ENCODE data around the gene EPS8L3.
"Not testable (repeated sequence)": the region's sequence is repeated elsewhere in the genome, so short reads cannot be mapped to it uniquely, and the experiment has no call there.

The EPS8L3 gene

GRCh38 chr1:109732390-109732881 lies 31.3 kb downstream of the EPS8L3 start:
- DNase-seq, result no peak

- DNase-seq, result no peak
Observed at GRCh38 chr1:109730666-109731065, 33.1 kb downstream of the EPS8L3 start.

GRCh38 chr1:109728870-109729269 lies 34.9 kb downstream of the EPS8L3 start:
- no peak for DNase-seq

DNA sequence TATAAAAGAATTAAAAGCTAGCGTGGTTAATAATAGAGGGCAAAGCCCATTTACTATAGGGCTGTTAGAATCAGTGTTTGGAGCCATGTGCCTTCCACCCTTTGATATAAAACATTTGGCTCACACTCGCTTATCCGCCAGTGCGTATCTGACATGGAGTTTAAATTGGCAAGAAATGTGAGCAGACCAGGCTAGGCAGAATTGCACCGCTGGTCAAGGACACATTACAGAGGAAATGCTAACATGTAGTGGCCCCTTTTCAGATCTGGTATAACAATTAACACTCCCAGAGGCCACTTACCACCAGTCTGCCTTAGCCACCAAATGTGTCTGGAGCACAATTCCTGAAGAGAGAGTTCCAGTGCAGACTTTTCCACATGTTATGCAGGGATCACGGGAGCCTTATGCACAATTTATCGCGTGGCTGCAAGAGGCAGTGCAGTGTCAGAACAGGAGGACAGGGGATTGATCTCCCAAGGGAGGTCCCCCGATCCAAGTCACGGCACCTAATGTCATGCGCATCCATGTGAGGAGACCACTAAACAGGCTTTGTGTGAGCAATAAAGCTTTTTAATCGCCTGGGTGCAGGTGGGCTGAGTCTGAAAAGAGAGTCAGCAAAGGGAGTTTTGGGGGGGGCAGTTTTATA lies 36.9 kb downstream of the EPS8L3 start:
- no peak for DNase-seq

- DNase-seq, result no peak
Observed at GRCh38 chr1:109726007-109726406, 37.7 kb downstream of the EPS8L3 start.

DNA sequence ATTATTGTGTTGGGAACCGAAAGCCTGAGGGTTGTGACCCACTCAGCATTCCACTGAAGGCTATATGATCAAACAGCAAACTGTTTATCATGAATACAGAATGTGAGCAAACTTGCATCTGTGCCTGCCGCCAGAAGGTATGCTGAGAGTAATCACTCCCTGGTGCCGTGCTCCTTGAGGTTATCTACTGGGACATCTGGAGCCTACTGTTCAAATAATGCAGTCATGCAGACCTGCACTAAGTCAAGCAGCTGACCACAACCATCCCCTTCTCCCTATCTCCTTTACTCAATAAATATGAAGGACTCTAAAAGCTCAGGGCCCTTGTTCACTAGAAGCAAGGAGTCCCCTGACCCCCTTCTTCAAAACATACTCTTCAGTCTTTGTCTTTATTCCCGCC lies 38.2 kb downstream of the EPS8L3 start:
- no peak for DNase-seq

GRCh38 chr1:109724933-109725332 lies 38.8 kb downstream of the EPS8L3 start:
- no peak for DNase-seq

- DNase-seq, result no peak
Observed at GRCh38 chr1:109722908-109723691, 40.6 kb downstream of the EPS8L3 start.

DNA sequence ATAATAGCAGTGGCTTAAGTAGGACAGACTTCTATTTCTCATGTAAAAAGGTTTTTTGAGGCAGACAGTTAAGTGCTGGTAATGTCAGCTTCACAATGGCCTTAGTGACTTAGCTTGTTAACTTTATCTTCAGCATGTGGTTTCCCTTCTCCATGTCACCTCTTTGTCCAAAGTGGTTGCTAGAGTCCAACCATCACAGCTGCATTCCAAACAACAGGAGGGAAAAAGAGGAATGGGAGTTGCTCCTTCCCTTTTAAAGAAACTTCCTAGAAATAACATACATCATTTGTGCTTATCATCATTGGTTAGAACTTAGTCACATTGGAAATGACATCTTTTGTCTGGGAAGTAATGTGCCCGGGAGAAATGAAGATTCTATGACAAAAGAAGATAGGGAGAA lies 41.8 kb downstream of the EPS8L3 start:
- no peak for DNase-seq

DNA sequence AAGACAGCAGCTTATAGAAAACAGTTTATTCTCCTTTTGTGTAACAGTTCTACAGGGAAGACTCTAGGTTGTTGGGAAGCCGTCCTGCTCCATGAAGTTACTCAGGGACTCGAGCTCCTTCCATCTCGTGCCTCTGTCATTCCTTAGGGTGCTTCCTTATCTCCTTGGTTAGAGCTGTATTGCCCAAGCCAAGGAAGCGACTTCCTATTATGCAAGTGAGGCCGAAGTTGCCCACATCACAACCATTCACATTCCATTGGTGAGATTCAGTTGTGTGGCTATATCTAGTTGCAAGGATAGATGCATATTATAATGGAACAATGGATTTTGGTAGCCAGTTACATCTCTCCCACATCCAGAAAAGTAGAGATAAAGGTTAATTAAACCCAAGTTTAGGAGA lies 42.7 kb downstream of the EPS8L3 start:
- DNase-seq, result no peak

DNA sequence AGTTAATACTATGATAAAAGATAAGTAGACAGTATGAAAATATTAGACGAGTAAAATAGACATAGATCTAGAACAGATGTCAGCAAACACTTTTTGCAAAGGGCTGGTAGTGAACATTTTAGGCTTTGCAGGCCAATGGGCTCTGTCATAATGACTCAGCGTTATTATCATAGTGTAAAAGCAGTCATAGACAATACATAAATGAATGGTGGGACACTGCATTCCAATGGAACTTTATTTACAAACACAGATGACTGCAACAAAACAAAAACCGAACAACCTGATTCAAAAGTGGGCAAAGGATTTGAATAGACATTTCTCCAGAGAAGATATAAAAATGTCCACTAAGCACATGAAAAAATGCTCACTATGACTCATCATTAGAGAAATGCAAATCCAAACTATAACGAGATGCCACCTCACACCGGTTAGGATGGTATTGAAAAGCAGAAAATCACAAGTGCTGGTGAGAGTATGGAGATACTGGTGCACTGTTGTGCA lies 44.3 kb downstream of the EPS8L3 start:
- DNase-seq, result no peak

- DNase-seq, result peak; percentile 7
Observed at GRCh38 chr1:109718495-109718894, 45.2 kb downstream of the EPS8L3 start.

DNA sequence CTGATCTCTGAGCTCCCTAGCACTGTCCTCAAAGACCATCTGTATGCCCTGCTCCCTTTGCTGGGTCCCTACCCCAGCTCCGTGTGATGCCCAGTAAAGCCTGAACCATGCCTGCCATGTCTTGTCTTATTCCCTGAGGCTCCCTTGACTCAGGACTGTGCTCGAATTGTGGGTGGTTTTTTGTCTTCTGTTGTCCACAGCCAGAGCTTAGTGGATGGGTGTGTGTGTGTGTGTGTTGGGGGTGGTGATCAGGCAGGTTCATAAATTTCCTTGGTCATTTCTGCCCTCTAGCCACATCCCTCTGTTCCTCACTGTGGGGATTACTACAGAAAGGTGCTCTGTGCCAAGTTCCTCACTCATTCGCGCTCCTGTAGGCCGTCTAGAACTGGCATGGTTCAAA lies 46.0 kb downstream of the EPS8L3 start:
- no peak for DNase-seq

GRCh38 chr1:109716570-109717090 lies 47.1 kb downstream of the EPS8L3 start:
- no peak for DNase-seq

DNA sequence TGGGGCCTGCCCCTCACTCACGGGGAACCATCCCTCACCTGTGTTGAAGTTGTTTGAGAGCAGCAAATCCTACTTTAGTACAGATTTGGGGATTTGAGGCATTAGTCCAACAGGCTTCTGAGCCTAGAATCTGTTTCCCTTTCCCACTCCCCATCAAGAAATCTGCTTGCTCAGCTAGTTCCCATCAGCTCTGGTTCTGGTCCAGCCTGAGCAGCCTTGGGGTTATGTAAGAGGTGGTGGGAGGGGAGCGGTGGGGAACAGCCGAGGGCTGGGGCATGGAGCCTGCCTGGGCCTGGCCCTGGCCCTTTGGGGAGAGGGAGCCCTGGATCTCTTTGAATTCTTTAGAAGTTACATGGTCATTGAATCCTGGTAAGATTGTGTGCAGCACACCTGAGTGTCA lies 47.6 kb downstream of the EPS8L3 start:
- no peak for DNase-seq

GRCh38 chr1:109714661-109715372 lies 48.9 kb downstream of the EPS8L3 start:
- no peak for DNase-seq

GRCh38 chr1:109713636-109714035 lies 50.1 kb downstream of the EPS8L3 start:
- no peak for DNase-seq

DNA sequence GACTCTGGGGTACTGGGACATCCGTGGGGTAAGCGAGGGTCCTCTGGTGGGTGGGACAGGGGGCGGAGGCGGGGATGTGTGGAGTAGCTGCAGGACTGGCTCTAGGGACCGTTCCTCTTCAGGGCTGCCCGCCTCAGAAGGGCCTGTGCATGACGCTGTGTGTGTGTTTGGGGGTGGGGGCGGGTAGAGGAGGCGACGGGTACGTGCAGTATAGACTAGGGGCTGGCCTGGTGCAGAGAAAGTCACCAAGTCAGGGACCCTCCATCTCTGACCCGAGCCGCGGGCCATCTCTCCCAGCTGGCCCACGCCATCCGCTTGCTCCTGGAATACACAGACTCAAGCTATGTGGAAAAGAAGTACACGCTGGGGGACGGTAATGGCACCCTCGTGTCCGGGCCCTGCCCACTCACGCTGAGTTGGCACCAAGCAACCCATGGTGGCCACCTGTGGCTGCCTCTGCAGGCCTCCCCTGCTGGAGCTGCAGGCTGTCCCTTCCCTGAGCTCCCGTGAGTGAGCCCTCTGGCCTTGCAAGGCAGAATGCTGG lies 51.3 kb downstream of the EPS8L3 start:
- no peak for DNase-seq

DNA sequence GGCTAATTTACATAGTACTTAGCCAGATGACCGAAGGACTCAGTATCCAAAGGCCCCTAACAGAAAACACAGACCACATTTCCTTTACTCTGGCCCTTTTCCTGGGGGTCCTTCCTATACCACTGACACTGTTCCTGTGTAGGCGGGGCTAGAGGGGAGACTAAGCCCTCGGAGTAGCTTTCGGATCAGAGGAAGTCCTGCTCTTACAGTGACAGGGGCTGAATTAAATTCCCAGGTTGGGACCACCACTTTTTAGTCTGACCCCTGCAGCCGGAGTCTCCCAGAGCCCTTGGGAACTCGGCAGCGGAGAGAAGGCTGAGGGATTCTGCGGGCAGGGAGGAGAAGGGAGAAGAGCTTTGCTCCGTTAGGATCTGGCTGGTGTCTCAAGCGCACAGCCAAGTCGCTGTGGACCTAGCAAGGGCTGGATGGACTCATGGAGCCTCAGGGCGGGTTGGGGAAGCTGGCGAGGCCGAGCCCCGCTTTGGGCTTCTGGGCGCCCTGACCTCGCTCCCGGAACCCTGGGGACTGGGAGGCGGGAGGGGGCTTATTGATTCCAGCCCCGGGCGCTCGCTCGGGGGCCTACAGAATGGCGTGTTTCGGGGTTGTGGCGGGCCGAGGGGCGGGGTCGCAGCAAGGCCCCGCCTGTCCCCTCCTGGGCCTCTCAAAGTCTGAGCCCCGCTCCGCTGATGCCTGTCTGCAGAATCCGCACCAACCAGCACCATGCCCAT lies 52.0 kb downstream of the EPS8L3 start, which contains the start of gene GSTM5:
Gene GSTM5, plus strand, starts transcription at position 659 of the 728 bp plus-strand sequence. Its CDS starts 62 bp downstream, at position 721.
- not testable (repeated sequence) for DNase-seq

- not testable (repeated sequence) for DNase-seq
Observed at GRCh38 chr1:109709822-109710221, 53.9 kb downstream of the EPS8L3 start.

- not testable (repeated sequence) for DNase-seq
Observed at GRCh38 chr1:109708949-109709348, 54.8 kb downstream of the EPS8L3 start.

DNA sequence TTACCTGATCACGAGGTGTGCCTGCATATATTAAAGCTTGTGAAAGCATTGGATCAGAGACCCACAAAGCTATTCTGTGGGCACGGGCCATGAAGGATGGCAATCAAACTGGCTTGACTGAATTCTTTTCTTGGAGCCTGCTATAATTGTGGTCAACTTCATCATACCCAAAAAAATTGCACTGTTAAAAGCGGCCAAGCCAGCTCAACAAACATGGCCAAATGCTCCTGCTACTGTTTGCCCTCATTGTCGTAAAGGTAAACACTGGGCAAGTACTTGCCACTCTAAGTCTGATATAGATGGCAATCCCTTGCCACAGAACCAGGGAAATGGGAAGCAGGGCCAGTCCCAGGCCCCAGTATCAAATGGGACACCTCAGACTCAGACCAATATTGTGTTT lies 58.3 kb downstream of the EPS8L3 start:
- DNase-seq, result no peak

Measured in DMS153 (cell line).